IPS-NIHi11 (cell line): ENCODE results near the gene CEP164.
"Not testable (repeated sequence)": the region's sequence is repeated elsewhere in the genome, so short reads cannot be mapped to it uniquely, and the experiment has no call there.

ENCODE experiments used
- DNase-seq: peaks from one replicate; pipeline ENCODE4 v3.0.0; 2012; ENCODE audit warnings: mixed read lengths, low spot score

Gene CEP164

GRCh38 chr11:117442049-117442868 is 114.6 kb downstream of the CEP164 start:
- DNase-seq, result no peak

- no peak for DNase-seq
Measured at GRCh38 chr11:117442869-117443239, 115.2 kb downstream of the CEP164 start.

GRCh38 chr11:117443266-117444186 is 115.9 kb downstream of the CEP164 start:
- DNase-seq, result peak; percentile 92

GRCh38 chr11:117444256-117444655 is 116.6 kb downstream of the CEP164 start:
- no peak for DNase-seq

GRCh38 chr11:117444711-117445658 is 117.3 kb downstream of the CEP164 start:
- DNase-seq, result no peak

- DNase-seq, result no peak
Measured at GRCh38 chr11:117449111-117449693, 121.5 kb downstream of the CEP164 start.

GRCh38 chr11:117453886-117454563 is 126.4 kb downstream of the CEP164 start:
- DNase-seq, result no peak

GRCh38 chr11:117454564-117454917 is 126.9 kb downstream of the CEP164 start:
- DNase-seq, result no peak

GRCh38 chr11:117456027-117456720 is 128.5 kb downstream of the CEP164 start:
- DNase-seq, result no peak

GRCh38 chr11:117456721-117457029 is 129.0 kb downstream of the CEP164 start:
- not testable (repeated sequence) for DNase-seq

GRCh38 chr11:117457031-117457785 is 129.6 kb downstream of the CEP164 start:
- DNase-seq, result no peak

- peak; percentile 45 for DNase-seq
Measured at GRCh38 chr11:117457835-117458234, 130.2 kb downstream of the CEP164 start.

- DNase-seq, result no peak
Measured at GRCh38 chr11:117458275-117459122, 130.8 kb downstream of the CEP164 start.

GRCh38 chr11:117459123-117459978 is 131.7 kb downstream of the CEP164 start:
- no peak for DNase-seq

GRCh38 chr11:117459979-117460300 is 132.3 kb downstream of the CEP164 start:
- no peak for DNase-seq

- DNase-seq, result no peak
Measured at GRCh38 chr11:117461396-117462182, 133.9 kb downstream of the CEP164 start.

GRCh38 chr11:117462183-117462863 is 134.7 kb downstream of the CEP164 start:
- DNase-seq, result no peak
